Measurements from ENCODE around the gene DCST1.
A peak's percentile ranks its signal among the peaks of the same experiment; 100 is the strongest.

DCST1 gene

GRCh38 chr1:155051777-155052398 lies 18.3 kb downstream of the DCST1 start:
- DNase-seq: no peak
- Histone ChIP-seq H3K9me3 (ENCODE audit: control insufficient read depth, low read length) (no peaks in the 10 kb centered on the region), H3K4me3 (ENCODE audit: insufficient read depth, low read depth, low read length, poor library complexity, severe bottlenecking) (peak overlapping the region; percentile 90), H3K27me3 (replicated peaks; ENCODE audit: control insufficient read depth, insufficient read depth, low read length, poor library complexity, severe bottlenecking) (no peaks in the 10 kb centered on the region), H3K27ac (ENCODE audit: insufficient read depth, low read length, poor library complexity, severe bottlenecking) (peak overlapping the region; percentile 61), H3K4me1 (ENCODE audit: control insufficient read depth, insufficient read depth, low read length, poor library complexity, severe bottlenecking) (peaks cover 25% of the 10 kb centered on the region), H3K36me3 (ENCODE audit: control insufficient read depth, insufficient read depth, low read length) (peaks cover 7% of the 10 kb centered on the region)

- Histone ChIP-seq H3K9me3 (ENCODE audit: control insufficient read depth, low read length) (no peaks in the 10 kb centered on the region), H3K27me3 (replicated peaks; ENCODE audit: control insufficient read depth, insufficient read depth, low read length, poor library complexity, severe bottlenecking) (no peaks in the 10 kb centered on the region), H3K4me1 (ENCODE audit: control insufficient read depth, insufficient read depth, low read length, poor library complexity, severe bottlenecking) (peaks cover 25% of the 10 kb centered on the region), H3K36me3 (ENCODE audit: control insufficient read depth, insufficient read depth, low read length) (peaks cover 15% of the 10 kb centered on the region), H3K4me3 (ENCODE audit: insufficient read depth, low read depth, low read length, poor library complexity, severe bottlenecking) (peak overlapping the region; percentile 90), H3K27ac (ENCODE audit: insufficient read depth, low read length, poor library complexity, severe bottlenecking) (peak overlapping the region; percentile 15)
- no peak for DNase-seq
These were observed 19.1 kb downstream of the DCST1 start for GRCh38 chr1:155052439-155053395.

DNA sequence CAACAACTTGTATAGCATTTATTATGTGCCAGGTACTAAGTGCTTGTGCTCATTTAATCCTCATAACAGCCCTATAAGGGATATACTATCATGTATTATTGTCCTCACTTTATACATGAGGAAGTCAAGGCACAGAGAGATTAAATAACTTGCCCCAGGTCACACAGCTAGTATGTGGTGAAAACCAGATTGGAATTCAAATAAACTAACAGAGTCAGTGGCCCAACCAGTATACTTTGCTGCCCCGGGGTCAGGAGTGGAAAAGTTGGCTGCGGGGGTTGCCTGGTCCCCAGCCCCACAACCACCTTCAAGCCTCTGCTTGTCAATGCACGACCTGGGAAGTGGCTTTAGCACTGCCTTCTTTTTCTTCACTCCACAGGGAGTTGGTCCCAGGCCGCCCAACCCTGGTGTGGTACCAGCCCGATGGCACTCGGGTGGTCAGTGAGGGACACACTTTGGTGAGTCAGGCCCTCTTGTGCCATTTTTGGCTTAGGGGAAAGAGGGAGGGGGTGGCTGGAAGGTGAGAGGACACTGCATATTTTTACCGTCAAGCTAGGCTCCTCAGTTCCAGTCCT lies 20.0 kb downstream of the DCST1 start:
- Histone ChIP-seq H3K27me3 (replicated peaks; ENCODE audit: control insufficient read depth, insufficient read depth, low read length, poor library complexity, severe bottlenecking) (no peaks in the 10 kb centered on the region), H3K4me1 (ENCODE audit: control insufficient read depth, insufficient read depth, low read length, poor library complexity, severe bottlenecking) (peaks cover 25% of the 10 kb centered on the region), H3K27ac (ENCODE audit: insufficient read depth, low read length, poor library complexity, severe bottlenecking) (no peak overlapping the region), H3K4me3 (ENCODE audit: insufficient read depth, low read depth, low read length, poor library complexity, severe bottlenecking) (no peak overlapping the region), H3K36me3 (ENCODE audit: control insufficient read depth, insufficient read depth, low read length) (peaks cover 23% of the 10 kb centered on the region), H3K9me3 (ENCODE audit: control insufficient read depth, low read length) (no peaks in the 10 kb centered on the region)
- no peak for DNase-seq

DNA sequence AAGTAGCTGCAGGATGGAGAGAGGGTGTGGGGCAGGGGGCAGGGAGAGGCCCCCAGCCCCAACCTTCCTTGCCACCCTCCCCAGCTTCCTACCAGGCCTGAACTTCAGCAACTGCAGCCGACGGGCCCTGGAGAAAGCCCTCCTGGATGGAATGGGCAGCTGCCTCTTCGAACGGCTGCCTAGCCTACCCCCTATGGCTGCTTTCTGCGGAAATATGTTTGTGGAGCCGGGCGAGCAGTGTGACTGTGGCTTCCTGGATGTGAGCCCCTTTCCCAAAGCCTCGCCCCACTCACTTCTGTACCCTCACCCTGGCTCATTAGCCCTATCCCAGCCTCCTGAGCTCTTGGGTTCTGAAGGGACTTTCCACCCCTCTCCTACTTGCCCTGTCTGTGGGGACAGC lies 23.5 kb downstream of the DCST1 start:
- H3K27ac ChIP-seq (ENCODE audit: insufficient read depth, low read length, poor library complexity, severe bottlenecking): no peak overlapping the region
- H3K36me3 ChIP-seq (ENCODE audit: control insufficient read depth, insufficient read depth, low read length): peaks cover 28% of the 10 kb centered on the region
- H3K9me3 ChIP-seq (ENCODE audit: control insufficient read depth, low read length): no peaks in the 10 kb centered on the region
- DNase-seq: no peak
- no peak overlapping the region for H3K4me3 ChIP-seq (ENCODE audit: insufficient read depth, low read depth, low read length, poor library complexity, severe bottlenecking)
- peaks cover 24% of the 10 kb centered on the region for H3K4me1 ChIP-seq (ENCODE audit: control insufficient read depth, insufficient read depth, low read length, poor library complexity, severe bottlenecking)
- no peaks in the 10 kb centered on the region for H3K27me3 ChIP-seq (replicated peaks; ENCODE audit: control insufficient read depth, insufficient read depth, low read length, poor library complexity, severe bottlenecking)

GRCh38 chr1:155057788-155058211 lies 24.2 kb downstream of the DCST1 start:
- H3K27ac ChIP-seq (ENCODE audit: insufficient read depth, low read length, poor library complexity, severe bottlenecking): no peak overlapping the region
- H3K9me3 ChIP-seq (ENCODE audit: control insufficient read depth, low read length): no peaks in the 10 kb centered on the region
- no peaks in the 10 kb centered on the region for H3K27me3 ChIP-seq (replicated peaks; ENCODE audit: control insufficient read depth, insufficient read depth, low read length, poor library complexity, severe bottlenecking)
- no peak overlapping the region for H3K4me3 ChIP-seq (ENCODE audit: insufficient read depth, low read depth, low read length, poor library complexity, severe bottlenecking)
- no peak for DNase-seq
- H3K4me1 ChIP-seq (ENCODE audit: control insufficient read depth, insufficient read depth, low read length, poor library complexity, severe bottlenecking): peaks cover 24% of the 10 kb centered on the region
- peaks cover 28% of the 10 kb centered on the region for H3K36me3 ChIP-seq (ENCODE audit: control insufficient read depth, insufficient read depth, low read length)

DNA sequence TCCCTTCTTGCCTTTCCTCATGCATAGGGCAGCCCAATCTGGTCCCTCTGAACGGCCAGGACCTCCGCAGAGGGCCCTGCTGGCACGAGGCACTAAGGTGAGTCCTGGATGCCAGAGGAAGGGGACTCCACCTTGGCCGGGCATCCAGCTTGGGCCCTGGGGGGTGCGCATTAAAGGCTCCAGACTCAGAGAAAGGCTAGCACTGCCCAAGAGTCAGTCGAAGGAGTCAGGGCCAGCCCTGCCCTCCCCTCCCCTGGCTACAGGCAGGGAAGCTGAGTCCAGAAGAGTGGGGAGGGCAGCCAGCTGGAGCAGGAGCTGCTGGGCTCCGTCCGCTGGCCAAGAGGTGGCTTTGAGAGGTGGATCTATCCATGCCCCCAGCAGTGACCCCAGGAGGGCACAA lies 27.1 kb downstream of the DCST1 start:
- DNase-seq: no peak
- Histone ChIP-seq H3K9me3 (ENCODE audit: control insufficient read depth, low read length) (no peaks in the 10 kb centered on the region), H3K36me3 (ENCODE audit: control insufficient read depth, insufficient read depth, low read length) (peaks cover 28% of the 10 kb centered on the region), H3K4me3 (ENCODE audit: insufficient read depth, low read depth, low read length, poor library complexity, severe bottlenecking) (no peak overlapping the region), H3K27me3 (replicated peaks; ENCODE audit: control insufficient read depth, insufficient read depth, low read length, poor library complexity, severe bottlenecking) (no peaks in the 10 kb centered on the region), H3K4me1 (ENCODE audit: control insufficient read depth, insufficient read depth, low read length, poor library complexity, severe bottlenecking) (peaks cover 28% of the 10 kb centered on the region), H3K27ac (ENCODE audit: insufficient read depth, low read length, poor library complexity, severe bottlenecking) (no peak overlapping the region)

GRCh38 chr1:155061381-155062150 lies 27.9 kb downstream of the DCST1 start:
- peak; percentile 83 to 91 (median 89) for DNase-seq
- peaks cover 24% of the 10 kb centered on the region for H3K36me3 ChIP-seq (ENCODE audit: control insufficient read depth, insufficient read depth, low read length)
- no peak overlapping the region for H3K27ac ChIP-seq (ENCODE audit: insufficient read depth, low read length, poor library complexity, severe bottlenecking)
- H3K9me3 ChIP-seq (ENCODE audit: control insufficient read depth, low read length): no peaks in the 10 kb centered on the region
- peaks cover 28% of the 10 kb centered on the region for H3K4me1 ChIP-seq (ENCODE audit: control insufficient read depth, insufficient read depth, low read length, poor library complexity, severe bottlenecking)
- no peak overlapping the region for H3K4me3 ChIP-seq (ENCODE audit: insufficient read depth, low read depth, low read length, poor library complexity, severe bottlenecking)
- no peaks in the 10 kb centered on the region for H3K27me3 ChIP-seq (replicated peaks; ENCODE audit: control insufficient read depth, insufficient read depth, low read length, poor library complexity, severe bottlenecking)

DNA sequence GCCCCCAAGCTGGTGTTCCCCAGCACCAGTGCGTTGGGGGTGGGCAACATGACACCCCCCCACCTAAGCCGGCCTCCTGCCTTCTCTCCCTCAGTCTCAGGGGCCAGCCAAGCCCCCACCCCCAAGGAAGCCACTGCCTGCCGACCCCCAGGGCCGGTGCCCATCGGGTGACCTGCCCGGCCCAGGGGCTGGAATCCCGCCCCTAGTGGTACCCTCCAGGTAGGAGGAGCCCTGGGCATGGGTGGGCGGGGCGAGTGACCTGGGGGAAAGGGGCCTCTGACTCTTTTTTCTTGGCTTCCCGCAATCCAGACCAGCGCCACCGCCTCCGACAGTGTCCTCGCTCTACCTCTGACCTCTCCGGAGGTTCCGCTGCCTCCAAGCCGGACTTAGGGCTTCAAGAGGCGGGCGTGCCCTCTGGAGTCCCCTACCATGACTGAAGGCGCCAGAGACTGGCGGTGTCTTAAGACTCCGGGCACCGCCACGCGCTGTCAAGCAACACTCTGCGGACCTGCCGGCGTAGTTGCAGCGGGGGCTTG lies 28.6 kb downstream of the DCST1 start:
- H3K36me3 ChIP-seq (ENCODE audit: control insufficient read depth, insufficient read depth, low read length): peaks cover 18% of the 10 kb centered on the region
- H3K9me3 ChIP-seq (ENCODE audit: control insufficient read depth, low read length): no peaks in the 10 kb centered on the region
- H3K4me3 ChIP-seq (ENCODE audit: insufficient read depth, low read depth, low read length, poor library complexity, severe bottlenecking): peak overlapping the region; percentile 92
- peaks cover 28% of the 10 kb centered on the region for H3K4me1 ChIP-seq (ENCODE audit: control insufficient read depth, insufficient read depth, low read length, poor library complexity, severe bottlenecking)
- DNase-seq: no peak
- no peaks in the 10 kb centered on the region for H3K27me3 ChIP-seq (replicated peaks; ENCODE audit: control insufficient read depth, insufficient read depth, low read length, poor library complexity, severe bottlenecking)
- no peak overlapping the region for H3K27ac ChIP-seq (ENCODE audit: insufficient read depth, low read length, poor library complexity, severe bottlenecking)

GRCh38 chr1:155062702-155063411 lies 29.2 kb downstream of the DCST1 start:
- no peaks in the 10 kb centered on the region for H3K27me3 ChIP-seq (replicated peaks; ENCODE audit: control insufficient read depth, insufficient read depth, low read length, poor library complexity, severe bottlenecking)
- H3K36me3 ChIP-seq (ENCODE audit: control insufficient read depth, insufficient read depth, low read length): peaks cover 12% of the 10 kb centered on the region
- H3K27ac ChIP-seq (ENCODE audit: insufficient read depth, low read length, poor library complexity, severe bottlenecking): peak overlapping the region; percentile 15
- peaks cover 28% of the 10 kb centered on the region for H3K4me1 ChIP-seq (ENCODE audit: control insufficient read depth, insufficient read depth, low read length, poor library complexity, severe bottlenecking)
- peak; percentile 31 to 49 (median 43) for DNase-seq
- no peaks in the 10 kb centered on the region for H3K9me3 ChIP-seq (ENCODE audit: control insufficient read depth, low read length)
- peak overlapping the region; percentile 92 for H3K4me3 ChIP-seq (ENCODE audit: insufficient read depth, low read depth, low read length, poor library complexity, severe bottlenecking)

All from effector memory CD4-positive, alpha-beta T cell (primary cell).